Stimulated activated CD4-positive, alpha-beta T cell treated with anti-CD3 and anti-CD28 coated beads, Interleukin-2, amount 100 ng/mL, for 48 hours (primary cell): Measurements from ENCODE around the gene IQCE.

ENCODE experiments used
- DNase-seq, 2 donors: peaks; one replicate each; pipeline ENCODE4 v3.0.0-alpha.2; 2020

The IQCE gene

DNA sequence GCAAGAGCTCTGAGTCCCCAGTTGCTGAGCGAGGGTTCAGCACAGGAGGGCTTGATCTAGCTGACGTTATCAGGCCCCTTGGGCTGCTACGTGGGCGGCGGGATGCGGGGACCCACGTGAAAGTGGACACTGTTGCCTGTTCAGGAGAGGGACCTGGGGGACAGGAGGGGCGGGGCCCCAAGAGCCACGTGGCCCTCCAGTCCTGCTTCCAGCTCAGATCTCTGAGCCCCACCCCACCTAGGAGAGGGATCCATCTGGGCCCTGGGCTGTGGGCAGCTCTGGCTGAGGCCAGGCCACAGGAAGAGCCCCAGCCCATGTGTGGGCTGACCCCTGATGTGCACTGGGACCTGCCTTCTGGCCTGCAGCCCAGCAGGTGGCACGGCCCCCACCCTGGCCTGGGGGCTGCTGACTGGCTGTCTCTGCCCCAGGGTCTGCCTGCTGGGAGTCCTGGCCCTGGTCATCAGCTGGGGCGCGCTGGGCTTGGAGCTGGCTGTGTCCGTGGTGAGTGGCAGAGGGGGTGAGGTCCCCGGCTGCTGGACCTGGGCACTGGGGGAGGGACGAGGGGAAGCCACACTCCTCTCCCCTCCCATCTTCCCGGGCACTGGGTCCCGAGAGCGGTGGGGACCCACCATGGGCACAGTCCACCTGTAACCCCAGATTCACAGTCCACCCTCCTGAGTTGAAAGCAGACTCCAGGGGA lies 90.5 kb downstream of the IQCE start:
- no peak for DNase-seq

DNA sequence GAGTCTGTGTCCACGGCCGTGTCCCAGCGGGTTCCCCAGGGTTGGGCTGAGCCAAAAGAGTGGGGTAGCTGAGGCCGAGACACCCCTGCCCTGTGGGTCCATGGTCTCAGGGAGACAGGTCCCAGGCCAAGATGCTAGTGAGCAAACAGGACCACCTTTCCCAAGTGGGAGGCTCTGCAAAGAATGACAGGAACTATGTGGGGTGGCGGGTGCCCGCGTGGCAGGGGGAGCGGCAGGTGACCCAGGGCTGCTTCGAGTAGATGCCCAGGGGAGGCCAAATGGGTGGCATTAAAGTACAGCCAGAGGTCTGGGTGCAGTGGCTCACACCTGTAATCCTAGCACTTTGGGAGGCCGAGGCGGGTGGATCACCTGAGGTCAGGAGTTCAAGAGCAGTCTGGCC lies 91.2 kb downstream of the IQCE start:
- no peak for DNase-seq

DNA sequence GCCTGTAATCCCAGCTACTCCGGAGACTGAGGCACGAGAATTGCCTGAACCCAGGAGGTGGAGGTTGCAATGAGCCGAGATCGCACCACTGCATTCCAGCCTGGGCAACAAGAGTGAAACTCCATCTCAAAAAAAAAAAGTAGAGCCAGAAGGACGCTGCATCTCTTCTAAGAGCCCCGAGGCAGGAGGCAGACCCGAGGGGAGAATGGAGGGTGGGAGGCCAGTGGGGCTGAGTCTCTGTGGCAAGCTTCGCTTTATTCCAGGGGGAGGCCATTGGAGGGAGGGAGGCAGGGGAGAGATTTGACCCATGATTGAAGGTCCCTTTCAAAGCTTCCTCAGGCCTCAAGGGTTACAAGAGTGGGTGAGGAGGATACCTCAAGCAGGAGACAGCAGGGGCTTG lies 91.7 kb downstream of the IQCE start:
- no peak for DNase-seq

DNA sequence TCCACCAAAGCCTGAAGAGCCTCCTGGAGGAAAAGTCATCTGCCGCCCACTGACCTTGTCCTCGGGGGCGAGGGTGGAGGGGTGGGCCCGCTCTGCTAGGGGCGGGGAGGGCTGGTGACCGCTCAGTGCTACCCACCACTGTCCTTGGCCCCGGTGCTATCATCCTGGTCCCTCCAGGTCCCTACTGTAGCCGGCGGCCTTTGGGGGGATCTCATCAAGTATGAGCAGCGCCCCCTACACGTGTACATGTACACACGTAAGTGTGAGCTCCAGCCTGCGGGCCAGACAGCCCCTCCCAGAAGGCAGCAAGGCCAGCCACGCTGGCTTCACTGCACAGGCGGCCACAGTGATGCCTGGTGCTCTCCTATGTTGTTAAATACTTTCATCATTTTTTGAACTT lies 92.6 kb downstream of the IQCE start:
- DNase-seq, result no peak

DNA sequence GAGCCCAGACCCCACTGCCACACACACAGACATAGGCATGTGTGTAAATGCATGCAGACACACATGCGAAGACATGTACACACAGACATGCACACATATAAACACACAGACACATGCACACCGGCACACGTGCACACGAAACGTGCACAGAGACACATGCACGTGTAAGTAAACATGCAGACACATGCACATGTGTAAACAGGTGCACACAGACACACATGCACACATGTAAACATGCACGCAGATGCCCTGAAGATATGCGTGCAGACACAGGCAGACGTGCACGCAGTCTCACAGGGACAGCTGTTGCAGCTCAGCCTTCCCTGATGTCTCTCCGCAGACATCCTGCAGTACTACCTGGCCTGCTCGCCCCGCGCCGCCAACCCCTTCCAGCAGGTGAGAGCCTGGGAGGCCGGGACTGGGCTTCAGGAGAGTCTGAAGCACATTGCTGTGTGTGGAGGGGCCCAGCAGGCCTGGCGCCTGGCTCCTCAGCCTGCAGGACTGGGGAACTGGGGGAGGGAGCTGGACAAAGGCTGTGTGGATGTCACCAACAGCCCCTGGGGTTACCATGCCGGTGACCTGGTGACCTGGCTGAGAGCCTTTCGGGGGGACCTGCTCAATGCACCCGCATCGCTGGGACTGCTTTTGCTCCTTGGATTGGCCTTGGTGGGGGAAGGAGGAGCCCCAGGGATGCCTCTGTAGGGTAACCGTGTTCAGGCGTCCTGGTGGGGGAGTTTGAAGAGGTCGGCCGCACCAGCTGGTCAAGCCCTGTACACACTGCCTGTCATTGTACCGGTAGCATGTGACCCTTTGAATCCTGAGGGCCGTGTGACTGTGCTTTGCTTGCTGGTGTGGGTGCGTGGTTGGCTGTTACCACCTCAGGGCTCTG lies 93.3 kb downstream of the IQCE start:
- DNase-seq, result no peak

DNA sequence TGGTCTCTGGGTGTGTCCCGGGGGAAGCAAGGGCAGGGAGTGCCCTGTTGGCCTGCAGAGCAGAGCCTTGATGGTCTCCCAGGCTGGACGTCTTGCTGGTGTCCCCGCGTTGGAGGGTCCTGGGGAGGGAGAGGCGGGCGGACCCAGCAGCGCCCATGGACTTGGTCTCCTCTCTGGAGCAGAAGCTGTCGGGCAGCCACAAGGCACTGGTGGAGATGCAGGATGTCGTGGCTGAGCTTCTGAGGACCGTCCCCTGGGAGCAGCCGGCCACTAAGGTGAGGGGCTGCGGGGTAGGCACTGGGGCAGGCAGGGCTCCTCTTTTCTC lies 93.9 kb downstream of the IQCE start:
- no peak for DNase-seq

DNA sequence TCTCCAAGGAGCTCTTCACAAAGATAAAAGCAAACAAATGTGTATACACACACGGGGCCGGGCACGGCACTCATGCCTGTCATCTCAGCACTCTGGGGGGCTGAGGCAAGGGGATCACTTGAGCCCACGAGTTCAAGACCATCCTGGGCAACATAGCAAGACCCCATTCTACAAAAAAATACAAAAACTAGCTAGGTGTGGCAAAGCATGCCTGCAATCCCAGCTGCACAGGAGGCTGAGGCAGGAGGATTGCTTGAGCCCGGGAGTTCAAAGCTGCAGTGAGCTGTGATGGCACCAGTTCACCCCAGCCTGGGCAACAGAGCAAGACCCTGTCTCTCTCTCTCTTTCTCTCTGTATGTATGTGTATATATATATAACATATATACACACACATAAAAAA lies 95.3 kb downstream of the IQCE start:
- no peak for DNase-seq

DNA sequence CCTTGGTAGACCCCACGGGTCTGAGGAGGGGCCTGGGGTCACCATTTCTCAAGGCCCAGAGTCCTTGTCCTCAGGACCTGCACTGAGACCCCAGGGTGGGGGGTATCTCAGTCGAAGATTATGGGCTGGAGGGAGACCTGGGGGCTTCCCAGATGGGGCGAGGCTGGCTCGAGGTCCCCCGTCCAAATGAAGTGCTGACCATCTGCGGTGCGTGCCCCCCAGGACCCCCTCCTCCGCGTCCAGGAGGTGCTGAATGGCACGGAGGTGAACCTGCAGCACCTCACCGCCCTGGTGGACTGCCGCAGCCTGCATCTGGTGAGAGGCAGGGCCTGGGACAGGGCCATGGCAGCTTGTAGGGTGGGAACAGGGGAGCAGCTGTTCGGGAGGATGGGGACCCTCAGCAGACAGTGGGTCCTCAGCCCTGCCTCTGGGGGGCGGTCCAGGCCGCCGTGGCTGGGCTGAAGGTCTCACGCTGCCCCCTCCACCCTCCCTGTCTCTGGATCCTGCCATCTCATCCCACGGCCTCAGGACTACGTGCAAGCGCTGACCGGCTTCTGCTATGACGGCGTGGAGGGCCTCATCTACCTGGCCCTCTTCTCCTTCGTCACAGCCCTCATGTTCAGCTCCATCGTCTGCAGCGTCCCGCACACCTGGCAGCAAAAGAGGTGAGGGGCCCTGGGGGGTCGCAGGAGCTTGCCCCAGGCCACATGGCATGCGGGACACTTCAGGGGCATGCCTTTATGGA lies 97.3 kb downstream of the IQCE start:
- DNase-seq, result no peak

DNA sequence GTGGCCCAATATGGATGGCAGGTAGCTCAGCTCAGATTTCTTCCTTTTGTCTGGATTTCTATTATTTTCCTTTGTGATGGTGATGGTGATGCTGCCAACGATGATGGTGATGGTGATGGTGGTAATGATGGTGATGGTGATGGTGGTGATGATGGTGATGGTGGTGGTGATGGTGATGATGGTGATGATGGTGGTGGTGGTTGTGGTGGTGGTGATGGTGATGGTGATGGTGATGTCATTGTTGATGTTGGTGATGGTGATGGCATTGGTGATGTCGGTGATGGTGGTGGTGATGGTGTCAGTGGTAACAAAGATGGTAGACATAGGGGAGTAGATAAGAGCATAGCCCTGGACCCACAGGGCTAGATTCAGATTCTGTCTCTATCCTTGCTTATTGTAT lies 98.4 kb downstream of the IQCE start:
- DNase-seq, result no peak

DNA sequence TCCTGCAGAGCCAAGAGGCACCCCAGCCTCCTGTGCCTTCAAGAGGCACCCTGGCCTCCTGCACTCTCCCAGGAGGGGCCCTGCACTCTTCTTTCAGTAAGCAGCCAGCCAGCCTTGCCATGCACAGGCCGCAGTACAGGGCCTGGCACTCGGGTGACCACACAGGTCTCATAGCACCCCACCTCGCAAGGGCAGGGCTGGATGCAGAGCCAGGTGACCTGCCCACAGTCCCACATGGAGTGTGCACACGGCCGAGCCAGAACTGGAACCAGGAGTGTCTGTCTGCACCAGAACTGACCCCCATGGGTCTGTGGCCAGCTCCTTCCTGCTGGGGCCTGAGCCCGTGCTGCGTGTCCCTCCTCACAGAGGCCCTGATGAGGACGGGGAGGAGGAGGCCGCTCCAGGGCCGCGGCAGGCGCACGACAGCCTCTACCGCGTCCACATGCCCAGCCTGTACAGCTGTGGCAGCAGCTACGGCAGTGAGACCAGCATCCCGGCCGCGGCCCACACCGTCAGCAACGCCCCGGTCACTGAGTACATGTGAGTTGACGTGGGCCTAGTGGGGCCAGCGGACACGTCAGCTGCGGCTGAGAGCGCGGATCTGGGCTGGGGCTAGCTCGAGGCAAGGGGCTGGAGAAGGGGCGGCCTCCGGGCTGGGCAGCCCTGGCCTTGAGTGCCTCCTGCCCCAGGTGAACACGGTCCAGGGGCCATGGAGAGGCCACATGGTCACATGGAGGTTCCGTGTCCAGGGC lies 99.3 kb downstream of the IQCE start:
- DNase-seq, result no peak

DNA sequence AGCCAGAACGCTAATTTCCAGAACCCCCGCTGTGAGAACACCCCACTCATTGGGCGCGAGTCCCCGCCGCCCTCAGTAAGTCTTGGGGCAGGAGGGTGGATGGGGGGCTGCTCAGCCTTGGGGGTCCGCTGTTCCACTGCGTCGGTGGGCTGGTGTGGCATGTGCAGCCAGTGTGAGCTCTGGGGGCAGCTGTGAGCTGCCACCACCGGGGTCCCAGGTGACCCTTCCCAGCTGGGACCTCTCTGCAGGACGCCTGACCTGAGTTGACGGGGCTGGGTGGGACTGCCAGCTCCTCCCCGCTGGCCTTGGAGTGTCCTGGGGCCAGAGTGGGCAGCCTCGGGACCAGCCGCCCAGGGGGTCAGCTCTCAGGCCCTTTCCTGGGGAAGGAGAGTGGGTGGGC lies 100.2 kb downstream of the IQCE start:
- no peak for DNase-seq

DNA sequence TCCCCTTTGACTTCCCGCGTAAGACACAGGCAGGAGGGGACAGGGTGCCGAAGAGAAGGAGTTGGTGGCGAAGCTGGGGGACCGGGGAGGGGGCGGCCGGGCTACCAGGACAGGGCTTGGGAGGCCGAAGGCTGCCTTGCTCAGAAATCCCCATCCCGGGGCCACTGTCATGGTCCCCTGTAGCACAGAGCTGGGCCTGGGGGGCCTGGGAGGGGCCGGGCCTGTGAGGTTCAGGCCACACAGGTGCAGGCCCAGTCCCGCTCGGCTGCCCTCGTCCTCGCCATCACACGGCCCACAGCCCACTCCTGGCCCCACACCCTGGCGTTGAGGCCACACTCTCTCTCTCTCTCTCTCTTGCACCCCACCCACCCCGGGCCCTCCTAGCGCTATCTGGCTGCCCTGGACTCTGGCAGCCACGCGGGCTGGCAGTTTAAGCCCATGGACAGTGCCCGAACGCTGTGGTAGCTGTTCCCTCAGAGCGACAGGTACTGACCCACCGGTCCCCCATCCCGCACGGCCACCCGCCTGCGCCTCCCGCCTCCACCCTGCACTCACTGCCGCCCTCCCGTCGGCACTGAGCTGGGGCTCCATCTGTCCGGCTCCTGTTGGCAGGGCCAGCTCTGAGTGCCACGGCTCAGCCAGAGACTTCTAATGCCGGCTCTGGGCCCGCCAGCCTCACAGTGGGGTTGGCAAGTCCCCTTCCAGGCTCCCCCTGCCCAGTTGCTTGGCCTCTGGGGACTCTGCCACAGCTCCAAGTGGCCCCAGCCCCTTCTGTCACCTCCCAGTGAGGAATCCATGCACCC lies 101.0 kb downstream of the IQCE start:
- no peak for DNase-seq

DNA sequence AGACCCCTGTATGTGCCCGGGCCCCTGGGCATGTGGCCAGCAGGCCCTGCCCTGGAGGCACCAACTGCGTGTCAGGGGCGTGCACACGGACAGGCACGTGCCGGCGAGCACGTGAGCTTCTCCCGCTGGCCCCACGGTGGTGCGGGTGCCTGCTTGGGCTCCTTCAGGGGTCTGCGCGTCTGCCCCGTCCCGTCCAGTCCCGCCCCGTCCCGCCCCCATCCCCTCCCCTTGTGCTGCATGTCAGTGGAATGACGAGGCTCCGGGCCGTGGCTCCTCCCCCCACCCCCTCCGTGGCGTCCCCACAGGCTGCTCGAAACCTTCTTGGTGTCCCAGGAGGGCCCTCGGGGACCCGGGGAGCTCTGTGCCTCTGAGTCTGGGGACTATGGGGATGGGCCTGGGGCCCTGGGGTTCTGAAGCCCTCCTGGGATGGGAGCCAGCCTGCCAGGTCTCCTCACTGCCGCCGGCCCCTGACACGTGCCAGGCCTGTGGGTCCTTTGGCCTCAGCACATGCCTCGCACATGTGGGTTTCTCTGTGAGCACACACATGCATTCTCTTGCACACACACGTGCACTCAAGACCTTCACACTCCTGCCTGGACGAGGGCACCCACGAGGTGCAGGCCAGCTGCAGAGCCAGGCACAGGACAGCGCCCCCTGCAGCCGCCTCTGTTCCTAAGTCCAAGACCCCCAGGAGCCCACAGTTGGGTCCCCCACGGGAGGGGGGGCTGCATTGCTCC lies 101.7 kb downstream of the IQCE start:
- DNase-seq, result no peak

DNA sequence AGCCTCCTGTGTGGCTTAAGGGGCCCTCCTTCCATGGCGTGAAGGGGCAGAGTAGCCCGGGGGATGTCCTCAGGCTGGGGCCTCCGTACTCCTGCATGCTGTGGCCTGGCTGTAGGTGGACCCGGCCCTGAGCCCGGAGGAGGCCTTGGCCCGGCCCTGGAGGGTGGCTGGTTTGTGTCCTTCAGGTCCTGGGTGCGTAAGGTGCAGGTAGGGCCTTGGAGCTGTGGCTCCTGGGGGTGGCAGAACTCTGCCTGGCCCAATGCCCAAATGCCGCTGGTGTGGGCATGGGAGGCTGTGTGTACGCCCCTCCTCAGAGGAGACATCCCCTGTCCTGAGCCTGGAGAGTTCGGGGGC lies 102.3 kb downstream of the IQCE start:
- DNase-seq, result no peak

DNA sequence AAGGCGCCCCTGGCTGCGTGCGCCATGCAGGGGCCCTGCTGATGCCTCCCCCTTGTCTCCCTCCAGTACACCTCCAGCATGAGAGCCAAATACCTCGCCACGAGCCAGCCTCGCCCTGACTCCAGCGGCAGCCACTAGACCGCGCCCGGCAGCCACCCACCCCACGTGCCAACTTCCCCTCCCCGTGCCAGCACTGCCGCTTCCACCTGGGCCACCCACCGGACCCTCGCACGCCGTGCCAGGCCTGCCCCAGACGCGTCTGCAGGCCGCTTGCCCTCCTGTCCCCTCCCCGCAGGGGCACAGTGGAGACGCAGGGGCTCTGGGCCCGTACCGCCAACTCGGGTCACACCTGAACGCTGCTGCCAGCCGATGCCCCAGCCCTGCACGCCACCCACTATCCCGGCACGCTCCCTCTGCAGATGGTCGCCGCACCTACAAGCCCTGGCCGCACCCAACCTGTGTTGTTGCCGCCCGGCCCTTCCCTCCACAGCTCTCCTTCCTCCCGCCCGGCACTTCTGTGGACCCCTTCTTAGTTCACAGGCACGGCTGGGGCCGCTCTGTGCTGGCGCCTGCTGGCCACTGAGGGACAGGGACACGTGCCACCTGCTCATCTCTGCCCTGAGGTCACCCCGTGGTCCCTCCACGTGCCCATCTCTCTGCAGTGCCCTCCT lies 103.0 kb downstream of the IQCE start:
- DNase-seq, result no peak

DNA sequence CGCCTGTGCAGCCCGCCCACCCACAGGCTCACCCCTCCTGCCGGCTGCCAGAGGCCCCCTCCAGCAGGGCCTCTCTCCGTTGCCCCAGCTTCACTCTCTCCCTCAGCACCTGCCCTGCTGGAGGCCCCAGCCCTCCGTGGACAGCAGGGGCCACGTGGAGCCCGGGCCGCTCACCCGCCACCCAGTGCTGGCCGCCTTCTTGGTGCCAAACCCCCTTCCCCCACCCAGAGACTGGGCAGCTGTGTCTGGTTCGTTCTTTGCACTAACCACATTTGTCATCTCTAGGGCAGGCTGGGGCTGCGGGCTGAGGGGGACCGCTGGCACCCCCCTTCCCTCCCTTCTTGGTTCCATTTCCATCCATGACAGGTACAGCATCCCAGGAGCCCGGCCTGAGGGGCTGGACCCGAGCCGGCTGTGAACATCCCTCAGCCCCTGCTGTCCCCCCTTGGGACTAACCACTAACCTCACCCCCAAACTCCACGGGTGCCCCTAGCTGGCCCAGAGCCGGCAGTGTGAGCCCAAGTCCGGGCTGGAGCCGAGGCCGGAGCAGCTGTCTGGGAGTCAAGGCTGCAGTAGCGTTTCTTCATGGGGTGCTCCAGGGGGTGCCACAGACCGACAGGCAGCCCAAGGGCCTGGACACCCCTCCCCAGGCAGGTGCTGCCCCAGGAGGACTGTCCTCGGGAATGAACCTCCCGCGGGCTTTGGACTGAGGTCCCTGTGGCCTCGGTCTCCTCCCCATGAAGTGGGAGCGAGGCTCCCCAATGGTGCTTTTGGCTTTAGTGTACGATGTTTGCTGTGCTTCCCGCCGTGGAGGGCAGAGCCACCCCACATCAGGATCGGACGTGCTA lies 103.7 kb downstream of the IQCE start:
- DNase-seq, result no peak

DNA sequence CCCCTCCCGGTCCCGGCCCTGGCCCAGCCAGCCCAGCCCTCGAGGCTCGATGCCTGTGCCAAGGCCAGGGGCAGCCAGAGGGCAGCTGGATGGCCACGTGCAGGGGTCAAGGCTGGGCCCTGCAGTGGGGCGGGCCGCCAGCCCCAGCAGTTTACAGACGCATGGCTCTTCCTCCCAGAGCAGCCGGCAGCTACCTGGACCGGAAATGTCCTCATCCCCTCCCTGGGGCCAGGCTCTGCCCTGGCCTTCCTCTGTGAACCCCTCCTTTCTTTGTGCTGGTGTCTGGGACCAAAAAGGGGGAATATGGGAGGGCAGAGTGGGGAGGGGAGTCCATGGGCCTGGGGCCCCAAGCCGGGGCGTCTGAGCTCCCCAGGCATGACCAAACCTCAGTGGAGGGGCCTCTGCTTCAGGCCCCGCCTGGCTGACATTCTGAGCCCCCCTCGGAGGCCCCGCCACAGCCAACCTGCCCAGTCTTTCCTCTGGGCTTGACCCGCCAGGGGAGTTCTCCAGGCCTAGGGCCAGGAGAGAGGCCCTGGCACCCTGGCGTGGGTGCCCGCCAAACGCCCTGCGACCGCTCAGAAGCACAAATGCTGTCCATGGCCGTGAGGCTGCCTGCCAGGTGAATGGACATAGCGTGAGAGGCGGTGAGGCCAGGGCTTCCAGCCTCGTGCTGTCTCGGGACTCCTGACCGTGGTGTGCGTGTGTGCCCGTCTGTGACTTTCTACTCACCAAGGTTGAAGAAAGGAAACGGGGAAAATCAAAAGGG lies 104.5 kb downstream of the IQCE start:
- no peak for DNase-seq

DNA sequence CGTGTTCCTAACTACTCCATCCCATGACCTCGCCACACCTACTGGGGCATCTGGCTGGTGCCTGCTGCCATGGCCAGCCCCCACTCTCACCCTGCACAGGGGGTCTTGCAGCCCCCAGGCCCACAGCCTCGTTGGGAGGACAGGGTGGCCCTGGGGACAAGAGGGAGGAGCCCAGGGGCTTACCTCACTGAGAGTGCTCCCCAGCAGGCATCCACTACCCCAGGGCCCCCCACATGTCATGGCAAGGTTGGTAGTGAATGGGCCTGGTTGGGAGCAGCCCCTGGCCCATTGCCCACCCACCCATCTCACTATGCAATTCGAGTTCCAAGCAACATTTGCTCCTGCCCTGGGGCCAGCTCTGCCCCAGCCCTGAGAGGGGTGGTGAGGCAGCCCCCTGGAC lies 105.2 kb downstream of the IQCE start:
- DNase-seq, result no peak
